Renal cortex interstitium (tissue), 3 donors: ENCODE data around the gene GMEB1. TPM values are rescaled to one million over a fixed set of nuclear protein-coding genes. Genes with fewer than 3 reads are reported as not detected.

Source experiments
- polyA plus RNA-seq, 3 donors: library from polyadenylated mRNA; unstranded; fragments of 120-200 nt; gene quantifications; one replicate each; pipeline ENCODE4 v1.2.1, GENCODE V29; 2013; ENCODE audit not compliant: insufficient read length in 3 of 3

Gene GMEB1
- polyA plus RNA-seq, 3 donors, result 16.8 to 17.6 (median 17.5) TPM

Other genes starting within 250 kb of the GMEB1 start
- gene RCC1, start 162.7 kb upstream of the GMEB1 start, polyA plus RNA-seq, result 10 to 100 TPM; 30.8 to 39.7 (median 31.7) TPM
- gene TRNAU1AP, start 115.7 kb upstream of the GMEB1 start, polyA plus RNA-seq, result 10 to 100 TPM; 21.7 to 28.8 (median 26.6) TPM
- 1 to 10 TPM; 2.2 to 3.9 (median 3.1) TPM for gene RAB42, start 76.5 kb upstream of the GMEB1 start, polyA plus RNA-seq
- 10 to 100 TPM; 26.0 to 33.7 (median 32.5) TPM for gene TAF12, start 25.7 kb upstream of the GMEB1 start, polyA plus RNA-seq
- gene RNU11, start 20.2 kb upstream of the GMEB1 start, polyA plus RNA-seq, result not detected
- 100 to 1,000 TPM in 1 of 3 donors, 10 to 100 TPM in 2; 82.8 to 112 (median 94.4) TPM for gene YTHDF2, start 68.2 kb downstream of the GMEB1 start, polyA plus RNA-seq
- under 1 TPM; 0.33 to 0.56 (median 0.40) TPM for gene OPRD1, start 143.4 kb downstream of the GMEB1 start, polyA plus RNA-seq
- gene EPB41, start 245.8 kb downstream of the GMEB1 start, polyA plus RNA-seq, result 10 to 100 TPM; 49.0 to 60.1 (median 53.6) TPM